Left lobe of liver (tissue), 2 donors: ENCODE data around the gene TTLL10. TPM values are rescaled to one million over a fixed set of nuclear protein-coding genes. Genes with fewer than 3 reads are reported as not detected.
"Not testable (repeated sequence)": the region's sequence is repeated elsewhere in the genome, so short reads cannot be mapped to it uniquely, and the experiment has no call there.

Experiments
- ATAC-seq: fragments of 200-7000 bp; cut with Tn5 transposase; one replicate; pipeline ENCODE4 v1.9.1; 2020; ENCODE audit warnings: mild to moderate bottlenecking, moderate library complexity
- DNase-seq: peaks from one replicate; pipeline ENCODE4 v3.0.0-alpha.2; 2020; ENCODE audit warnings: low spot score
- total RNA-seq: library from RNA; stranded (reverse); gene quantifications from one replicate; pipeline ENCODE4 v1.2.1, GENCODE V29; 2021
- donor health status: DM: no; HTN: no; CAD: no; lungs with moderate emphysema.
- donor health status: DM: no; HTN: yes; CAD: no.

The TTLL10 gene
- total RNA-seq, 1 donor from 2014 or later: not detected

- DNase-seq (no peak), ATAC-seq (no peak)
These were observed 4.1 kb upstream of the TTLL10 start for GRCh38 chr1:1169429-1170214.

- DNase-seq: no peak
- no peak for ATAC-seq
These were observed 3.2 kb upstream of the TTLL10 start for GRCh38 chr1:1170215-1171091.

GRCh38 chr1:1171161-1171545 is 2.5 kb upstream of the TTLL10 start:
- no peak for ATAC-seq
- no peak for DNase-seq

GRCh38 chr1:1171546-1172340 is 1.9 kb upstream of the TTLL10 start:
- ATAC-seq (no peak), DNase-seq (no peak)

GRCh38 chr1:1173061-1173792 is 453 bp upstream of the TTLL10 start:
- no peak for DNase-seq
- ATAC-seq: no peak

GRCh38 chr1:1175221-1176062 is 1.8 kb downstream of the TTLL10 start:
- ATAC-seq (no peak), DNase-seq (no peak)

- not testable (repeated sequence) for ATAC-seq, DNase-seq
These were observed 2.5 kb downstream of the TTLL10 start for GRCh38 chr1:1176063-1176761.

GRCh38 chr1:1176931-1177330 is 3.3 kb downstream of the TTLL10 start:
- DNase-seq (no peak), ATAC-seq (no peak)

- no peak for ATAC-seq
- no peak for DNase-seq
These were observed 3.9 kb downstream of the TTLL10 start for GRCh38 chr1:1177452-1178206.

- ATAC-seq (no peak), DNase-seq (no peak)
These were observed 5.2 kb downstream of the TTLL10 start for GRCh38 chr1:1178794-1179331.

GRCh38 chr1:1179346-1179982 is 5.8 kb downstream of the TTLL10 start:
- DNase-seq (no peak), ATAC-seq (no peak)

GRCh38 chr1:1179983-1180861 is 6.5 kb downstream of the TTLL10 start:
- DNase-seq (no peak), ATAC-seq (no peak)

GRCh38 chr1:1181129-1181937 is 7.7 kb downstream of the TTLL10 start:
- DNase-seq (no peak), ATAC-seq (no peak)

- ATAC-seq (no peak), DNase-seq (no peak)
These were observed 8.3 kb downstream of the TTLL10 start for GRCh38 chr1:1181938-1182410.

- ATAC-seq (peak; percentile 15), DNase-seq (no peak)
These were observed 9.0 kb downstream of the TTLL10 start for GRCh38 chr1:1182491-1183220.
